ENCODE results near the gene BRD9. TPM values are rescaled to one million over a fixed set of nuclear protein-coding genes. Genes with fewer than 3 reads are reported as not detected.
"Not testable (repeated sequence)": the region's sequence is repeated elsewhere in the genome, so short reads cannot be mapped to it uniquely, and the experiment has no call there.

Gene BRD9
- total and polyA plus RNA-seq, 8 donors = 37.9 to 60.6 (median 48.1) TPM

GRCh38 chr5:882253-883183 is 10.1 kb downstream of the BRD9 start:
- Histone ChIP-seq H3K4me1 (no peaks in the 10 kb centered on the region), H3K36me3 (peaks cover 3 to 82% of the 10 kb centered on the region in 2 donors), H3K27me3 (no peaks in the 10 kb centered on the region), H3K4me3 (no peak overlapping the region), H3K9me3 (no peaks in the 10 kb centered on the region), H3K27ac (no peak overlapping the region)
- intact Hi-C loops (cut with DNase I) = no loop called here
- ATAC-seq (no peak), DNase-seq (peak in 1 of 4 donors; percentile 46)
- TF ChIP-seq, protein P1, sequence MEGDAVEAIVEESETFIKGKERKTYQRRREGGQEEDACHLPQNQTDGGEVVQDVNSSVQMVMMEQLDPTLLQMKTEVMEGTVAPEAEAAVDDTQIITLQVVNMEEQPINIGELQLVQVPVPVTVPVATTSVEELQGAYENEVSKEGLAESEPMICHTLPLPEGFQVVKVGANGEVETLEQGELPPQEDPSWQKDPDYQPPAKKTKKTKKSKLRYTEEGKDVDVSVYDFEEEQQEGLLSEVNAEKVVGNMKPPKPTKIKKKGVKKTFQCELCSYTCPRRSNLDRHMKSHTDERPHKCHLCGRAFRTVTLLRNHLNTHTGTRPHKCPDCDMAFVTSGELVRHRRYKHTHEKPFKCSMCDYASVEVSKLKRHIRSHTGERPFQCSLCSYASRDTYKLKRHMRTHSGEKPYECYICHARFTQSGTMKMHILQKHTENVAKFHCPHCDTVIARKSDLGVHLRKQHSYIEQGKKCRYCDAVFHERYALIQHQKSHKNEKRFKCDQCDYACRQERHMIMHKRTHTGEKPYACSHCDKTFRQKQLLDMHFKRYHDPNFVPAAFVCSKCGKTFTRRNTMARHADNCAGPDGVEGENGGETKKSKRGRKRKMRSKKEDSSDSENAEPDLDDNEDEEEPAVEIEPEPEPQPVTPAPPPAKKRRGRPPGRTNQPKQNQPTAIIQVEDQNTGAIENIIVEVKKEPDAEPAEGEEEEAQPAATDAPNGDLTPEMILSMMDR (IDR thresholded peaks at IDR 0.05) = no peak

GRCh38 chr5:881551-881935 is 11.1 kb downstream of the BRD9 start:
- TF ChIP-seq, protein P1 (IDR thresholded peaks at IDR 0.05) = no peak
- Histone ChIP-seq H3K27me3 (no peaks in the 10 kb centered on the region), H3K36me3 (peaks cover 3 to 82% of the 10 kb centered on the region in 2 donors), H3K27ac (no peak overlapping the region), H3K9me3 (no peaks in the 10 kb centered on the region), H3K4me1 (no peaks in the 10 kb centered on the region), H3K4me3 (no peak overlapping the region)
- intact Hi-C loops (cut with DNase I) = no loop called here
- DNase-seq = peak in 1 of 4 donors; percentile 47
- ATAC-seq = no peak

DNA sequence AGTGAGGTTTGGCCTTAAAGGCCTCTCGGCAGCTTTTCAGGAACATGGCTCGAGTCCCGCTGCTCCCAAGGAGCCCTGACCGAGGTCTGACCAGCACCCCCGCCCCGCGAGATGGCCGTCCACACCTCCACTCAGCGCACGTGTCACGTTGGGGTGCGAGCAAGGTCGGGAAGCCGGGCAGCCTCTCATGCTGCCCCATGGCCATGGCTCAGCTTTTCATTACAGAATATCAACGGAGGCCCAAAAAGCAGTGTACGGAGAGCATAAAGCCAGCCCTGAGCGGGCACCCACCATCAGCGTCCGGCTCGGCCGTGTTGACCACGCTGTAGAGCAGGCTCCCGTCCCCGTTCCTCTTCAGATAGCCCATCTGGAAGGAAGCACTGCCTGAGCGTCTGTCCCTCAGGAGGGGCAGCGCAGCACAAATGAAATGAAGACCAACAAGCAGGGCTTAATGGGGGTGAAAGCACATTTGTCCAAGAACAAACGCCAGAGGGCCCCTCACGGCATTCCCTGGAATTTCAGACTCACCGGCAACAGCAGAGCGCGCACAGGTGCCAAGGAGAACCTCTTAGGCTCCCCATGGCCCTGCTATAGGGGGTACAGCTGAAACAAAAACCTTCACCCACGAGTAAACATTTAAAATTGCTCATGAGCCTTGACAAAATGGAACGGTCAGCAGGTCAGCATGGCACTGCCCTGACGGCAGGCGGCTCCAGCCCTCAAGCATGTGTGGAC is 11.6 kb downstream of the BRD9 start:
- ATAC-seq (no peak), DNase-seq (peak in 1 of 4 donors; percentile 45)
- H3K9me3 ChIP-seq = no peaks in the 10 kb centered on the region
- TF ChIP-seq, protein P1 (IDR thresholded peaks at IDR 0.05) = no peak
- H3K4me3 ChIP-seq = no peak overlapping the region
- H3K27ac ChIP-seq = no peak overlapping the region
- H3K27me3 ChIP-seq = no peaks in the 10 kb centered on the region
- intact Hi-C loops (cut with DNase I) = no loop called here
- peaks cover 3 to 82% of the 10 kb centered on the region in 2 donors for H3K36me3 ChIP-seq
- H3K4me1 ChIP-seq = no peaks in the 10 kb centered on the region

- intact Hi-C loops (cut with DNase I); H3K27me3 ChIP-seq; H3K4me1 ChIP-seq; H3K4me3 ChIP-seq; H3K9me3 ChIP-seq; H3K27ac ChIP-seq; DNase-seq: not testable (repeated sequence)
- H3K36me3 ChIP-seq = peaks cover under 1 to 82% of the 10 kb centered on the region in 2 donors
- ATAC-seq = peak; percentile 11
These were observed 13.9 kb downstream of the BRD9 start for GRCh38 chr5:878677-879076.

- intact Hi-C loops (cut with DNase I) = no loop called here
- DNase-seq (peak in 1 of 4 donors; percentile 69), ATAC-seq (no peak)
- TF ChIP-seq, protein P1 (IDR thresholded peaks at IDR 0.05) = no peak
- no peaks in the 10 kb centered on the region for H3K4me1 ChIP-seq
- no peaks in the 10 kb centered on the region for H3K9me3 ChIP-seq
- no peak overlapping the region for H3K4me3 ChIP-seq
- H3K27ac ChIP-seq = no peak overlapping the region
- peaks cover 0 to 82% of the 10 kb centered on the region in 2 donors for H3K36me3 ChIP-seq
- H3K27me3 ChIP-seq = no peaks in the 10 kb centered on the region
These were observed 14.5 kb downstream of the BRD9 start for GRCh38 chr5:878125-878524.
